ENCODE results near the gene GCGR. TPM values are rescaled to one million over a fixed set of nuclear protein-coding genes. Genes with fewer than 3 reads are reported as not detected.

Gene GCGR
- total RNA-seq, result 109 TPM

GRCh38 chr17:81803728-81804558, at the start of gene GCGR:
Gene GCGR, plus strand, starts transcription at chr17:81804150. Its CDS starts 4,869 bp downstream, at chr17:81809019.
- DNase-seq (ENCODE audit: low spot score) (no peak), ATAC-seq (peak; percentile 34)

GRCh38 chr17:81792675-81793615, 11.0 kb upstream of the GCGR start:
- ATAC-seq (no peak), DNase-seq (ENCODE audit: low spot score) (no peak)

GRCh38 chr17:81794074-81794476, 9.9 kb upstream of the GCGR start:
- DNase-seq (ENCODE audit: low spot score) (no peak), ATAC-seq (no peak)

GRCh38 chr17:81794509-81794908, 9.4 kb upstream of the GCGR start:
- peak; percentile 97 for ATAC-seq
- no peak for DNase-seq (ENCODE audit: low spot score)

- no peak for ATAC-seq
- no peak for DNase-seq (ENCODE audit: low spot score)
Observed at GRCh38 chr17:81801327-81801726, 2.6 kb upstream of the GCGR start.

- ATAC-seq (no peak), DNase-seq (ENCODE audit: low spot score) (no peak)
Observed at GRCh38 chr17:81802048-81802758, 1.7 kb upstream of the GCGR start.

- DNase-seq (ENCODE audit: low spot score) (no peak), ATAC-seq (no peak)
Observed at GRCh38 chr17:81802856-81803643, 900 bp upstream of the GCGR start.

- peak; percentile 77 for ATAC-seq
Observed at GRCh38 chr17:81804559-81805399, 829 bp downstream of the GCGR start.

GRCh38 chr17:81805707-81806460, 1.9 kb downstream of the GCGR start:
- DNase-seq (ENCODE audit: low spot score) (no peak), ATAC-seq (no peak)

More at GRCh38 chr17:81804559-81805399, 829 bp downstream of the GCGR start:
- peak; percentile 82 for DNase-seq (ENCODE audit: low spot score)

GRCh38 chr17:81806461-81807209, 2.7 kb downstream of the GCGR start:
- DNase-seq (ENCODE audit: low spot score) (no peak), ATAC-seq (no peak)

GRCh38 chr17:81807210-81807719, 3.3 kb downstream of the GCGR start:
- ATAC-seq (no peak), DNase-seq (ENCODE audit: low spot score) (no peak)

- ATAC-seq (no peak), DNase-seq (ENCODE audit: low spot score) (no peak)
Observed at GRCh38 chr17:81807839-81808238, 3.9 kb downstream of the GCGR start.

- DNase-seq (ENCODE audit: low spot score), result no peak
- ATAC-seq, result no peak
Observed at GRCh38 chr17:81808778-81809555, 5.0 kb downstream of the GCGR start.

- DNase-seq (ENCODE audit: low spot score), result no peak
- ATAC-seq, result no peak
Observed at GRCh38 chr17:81809556-81809998, 5.6 kb downstream of the GCGR start.

GRCh38 chr17:81810476-81810875, 6.5 kb downstream of the GCGR start:
- ATAC-seq, result no peak
- no peak for DNase-seq (ENCODE audit: low spot score)

GRCh38 chr17:81810892-81811704, 7.1 kb downstream of the GCGR start:
- DNase-seq (ENCODE audit: low spot score), result no peak

More at GRCh38 chr17:81810892-81811704, 7.1 kb downstream of the GCGR start:
- ATAC-seq, result no peak
